HEK293 (cell line): ENCODE results near the gene GTF2H2C.
A peak's percentile ranks its signal among the peaks of the same experiment; 100 is the strongest.

Experiments
- CTCF ChIA-PET: fragments of 350-600 bp; formaldehyde crosslinking; extraction: SDS; loops from one replicate; lab custom pipeline; 2021; ENCODE audit warnings: antibody characterized with exemption; lab: Yijun Ruan, JAX
- POLR2A ChIA-PET: fragments of 300-600 bp; formaldehyde crosslinking; extraction: SDS; loops from one replicate; lab custom pipeline; 2020; ENCODE audit warnings: antibody characterized with exemption, inconsistent platforms; lab: Yijun Ruan, JAX
- H3K27ac ChIP-seq: fragments of 200-500 bp; sonication (Bioruptor generic); 2 replicates; pipeline ENCODE4 v1.5.1; 2014; ENCODE audit warnings: low read depth, low read length, control low read depth, inconsistent platforms; ENCODE audit errors: extremely low read depth
- H3K36me3 ChIP-seq, 2 experiments: fragments of 200-500 bp in 1 of 2; sonication (Bioruptor generic) in 1 of 2; 1 replicate in 1 of 2; 2 replicates in 1 of 2; pipeline ENCODE4 v1.5.1; 2014 to 2017; ENCODE audit warnings: inconsistent platforms in 2 of 2, low read length in 2 of 2; ENCODE audit not compliant: control insufficient read depth in 2 of 2, insufficient read depth in 1 of 2
- H3K4me1 ChIP-seq: fragments of 200-500 bp; sonication (Bioruptor generic); 2 replicates; pipeline ENCODE4 v1.5.1; 2014; ENCODE audit warnings: mild to moderate bottlenecking, low read length, inconsistent platforms; ENCODE audit not compliant: control insufficient read depth, insufficient read depth
- H3K4me3 ChIP-seq: 2 replicates; pipeline ENCODE4 v1.5.1; 2011; ENCODE audit warnings: low read depth, mild to moderate bottlenecking, control low read depth, low read length, moderate library complexity
- H3K9me3 ChIP-seq: fragments of 200-500 bp; sonication (Bioruptor generic); 2 replicates; pipeline ENCODE4 v1.5.1; 2014; ENCODE audit warnings: low read depth, low read length, inconsistent platforms; ENCODE audit not compliant: control insufficient read depth, insufficient read depth
- EGR2 ChIP-seq: fragments of 450-650 bp; formaldehyde crosslinking; IDR thresholded peaks from 2 replicates; pipeline ENCODE4 v1.5.1; 2016; ENCODE audit warnings: low read depth, missing biosample characterization, missing genetic modification characterization
- FEZF1 ChIP-seq: fragments of 450-650 bp; formaldehyde crosslinking; IDR thresholded peaks from 2 replicates; pipeline ENCODE4 v1.5.1; 2016; ENCODE audit warnings: missing biosample characterization, missing genetic modification characterization
- GLI4 ChIP-seq: fragments of 450-650 bp; formaldehyde crosslinking; IDR thresholded peaks from 2 replicates; pipeline ENCODE4 v1.5.1; 2016; ENCODE audit warnings: missing biosample characterization, missing genetic modification characterization
- GLIS1 ChIP-seq: fragments of 450-650 bp; formaldehyde crosslinking; IDR thresholded peaks from 2 replicates; pipeline ENCODE4 v1.5.1; 2016; ENCODE audit warnings: missing biosample characterization, missing genetic modification characterization
- IKZF3 ChIP-seq: fragments of 450-650 bp; IDR thresholded peaks from 2 replicates; pipeline ENCODE4 v1.5.0; 2018; ENCODE audit warnings: missing biosample characterization, mild to moderate bottlenecking, missing genetic modification characterization, moderate library complexity
- PRDM6 ChIP-seq: fragments of 450-650 bp; formaldehyde crosslinking; IDR thresholded peaks from 2 replicates; pipeline ENCODE4 v1.5.1; 2017; ENCODE audit warnings: missing biosample characterization, missing genetic modification characterization
- ZBTB17 ChIP-seq: fragments of 450-650 bp; formaldehyde crosslinking; IDR thresholded peaks from 2 replicates; pipeline ENCODE4 v1.5.1; 2016; ENCODE audit warnings: missing biosample characterization, missing genetic modification characterization
- ZBTB21 ChIP-seq: fragments of 450-650 bp; formaldehyde crosslinking; IDR thresholded peaks from 2 replicates; pipeline ENCODE4 v1.5.1; 2017; ENCODE audit warnings: missing biosample characterization, missing genetic modification characterization
- ZBTB8A ChIP-seq: fragments of 450-650 bp; formaldehyde crosslinking; IDR thresholded peaks from 2 replicates; pipeline ENCODE4 v1.5.1; 2016; ENCODE audit warnings: missing biosample characterization, missing genetic modification characterization
- ZFP69B ChIP-seq: fragments of 450-650 bp; formaldehyde crosslinking; IDR thresholded peaks from 2 replicates; pipeline ENCODE4 v1.5.1; 2016; ENCODE audit warnings: missing biosample characterization, missing genetic modification characterization
- ZNF175 ChIP-seq: fragments of 450-650 bp; formaldehyde crosslinking; IDR thresholded peaks from 2 replicates; pipeline ENCODE4 v1.5.1; 2016; ENCODE audit warnings: missing biosample characterization, missing genetic modification characterization
- ZNF239 ChIP-seq: fragments of 450-650 bp; formaldehyde crosslinking; IDR thresholded peaks from 2 replicates; pipeline ENCODE4 v1.5.1; 2016; ENCODE audit warnings: missing biosample characterization, missing genetic modification characterization
- ZNF248 ChIP-seq: fragments of 450-650 bp; formaldehyde crosslinking; IDR thresholded peaks from 2 replicates; pipeline ENCODE4 v1.5.1; 2017; ENCODE audit warnings: missing biosample characterization, missing genetic modification characterization
- ZNF394 ChIP-seq: fragments of 450-650 bp; formaldehyde crosslinking; IDR thresholded peaks from 2 replicates; pipeline ENCODE4 v1.5.1; 2016; ENCODE audit warnings: missing biosample characterization, missing genetic modification characterization, mild to moderate bottlenecking, moderate library complexity, borderline replicate concordance
- ZNF404 ChIP-seq: fragments of 450-650 bp; formaldehyde crosslinking; IDR thresholded peaks from 2 replicates; pipeline ENCODE4 v1.5.1; 2017; ENCODE audit warnings: missing biosample characterization, missing genetic modification characterization
- ZNF48 ChIP-seq: fragments of 450-650 bp; formaldehyde crosslinking; IDR thresholded peaks from 2 replicates; pipeline ENCODE4 v1.5.1; 2016; ENCODE audit warnings: missing biosample characterization, missing genetic modification characterization
- ZNF561 ChIP-seq: fragments of 450-650 bp; IDR thresholded peaks from 2 replicates; pipeline ENCODE4 v1.5.1; 2018; ENCODE audit warnings: missing biosample characterization, missing genetic modification characterization, borderline replicate concordance
- ZNF623 ChIP-seq: fragments of 450-650 bp; formaldehyde crosslinking; IDR thresholded peaks from 2 replicates; pipeline ENCODE4 v1.5.1; 2016; ENCODE audit warnings: missing biosample characterization, missing genetic modification characterization
- ZNF701 ChIP-seq: fragments of 450-650 bp; formaldehyde crosslinking; IDR thresholded peaks from 2 replicates; pipeline ENCODE4 v1.5.1; 2016; ENCODE audit warnings: missing biosample characterization, missing genetic modification characterization
- ZNF791 ChIP-seq: fragments of 450-650 bp; formaldehyde crosslinking; IDR thresholded peaks from 2 replicates; pipeline ENCODE4 v1.5.1; 2016; ENCODE audit warnings: missing biosample characterization, missing genetic modification characterization
- TF ChIP-seq, protein P1 (sequence below): fragments of 450-650 bp; formaldehyde crosslinking; IDR thresholded peaks from 2 replicates; pipeline ENCODE4 v1.5.1; 2016; ENCODE audit warnings: missing biosample characterization, missing genetic modification characterization, low read depth

Gene GTF2H2C

GRCh38 chr5:69519285-69519684 lies 40.7 kb upstream of the GTF2H2C start:
- no peaks in the 10 kb centered on the region for H3K36me3 ChIP-seq
- no peaks in the 10 kb centered on the region for H3K9me3 ChIP-seq
- TF ChIP-seq ZBTB21 (tag by site-specific recombination) = no peak
- no peak for TF ChIP-seq ZNF561 (tag by site-specific recombination)
- TF ChIP-seq ZBTB17 (tag by site-specific recombination) = no peak
- TF ChIP-seq ZNF623 (tag by site-specific recombination) = no peak
- TF ChIP-seq ZNF791 = no peak
- TF ChIP-seq ZNF239 (tag by site-specific recombination) = no peak
- no peak for TF ChIP-seq ZNF248 (tag by site-specific recombination)
- peak; percentile 82 for TF ChIP-seq PRDM6
- TF ChIP-seq GLI4 = no peak
- TF ChIP-seq ZBTB8A (tag by site-specific recombination) = peak; percentile 58
- TF ChIP-seq ZNF394 (tag by site-specific recombination) = no peak
- TF ChIP-seq ZNF701 (tag by site-specific recombination) = no peak
- TF ChIP-seq EGR2 (tag by site-specific recombination) = no peak
- ChIA-PET POLR2A (no interaction called here), CTCF (interaction anchor here (1.3 to 1.8 kb wide), 2 partner anchors 10 to 20 kb away, joined by 4 to 9 read pairs; no protein-coding TSS in a partner anchor)
- H3K27ac ChIP-seq = peak overlapping the region; percentile 41; the same call in 1 of the 2 replicates
- H3K4me1 ChIP-seq = peaks cover 32% of the 10 kb centered on the region
- no peak overlapping the region for H3K4me3 ChIP-seq

DNA sequence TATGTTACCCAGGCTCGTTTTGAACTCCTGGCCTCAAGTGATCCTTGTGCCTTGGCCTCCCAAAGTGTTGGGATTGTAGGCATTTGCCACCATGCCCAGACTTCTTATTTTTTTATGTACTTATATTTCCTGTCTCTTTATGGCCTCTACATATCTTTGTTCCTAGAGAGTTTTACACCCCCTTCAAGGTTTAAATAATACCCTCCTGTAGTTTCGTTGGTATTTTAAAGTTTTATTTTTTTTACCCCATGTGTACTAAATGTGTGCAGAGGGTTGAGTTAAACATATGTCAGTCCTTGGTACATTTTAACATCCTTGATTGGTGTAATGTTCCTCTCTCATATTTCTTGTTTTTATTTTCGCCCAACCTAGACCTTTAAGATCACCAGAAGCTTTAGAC lies 38.0 kb upstream of the GTF2H2C start:
- Histone ChIP-seq H3K27ac (no peak overlapping the region), H3K4me3 (no peak overlapping the region), H3K9me3 (no peaks in the 10 kb centered on the region), H3K4me1 (peaks cover 27% of the 10 kb centered on the region), H3K36me3 (no peaks in the 10 kb centered on the region)
- POLR2A ChIA-PET = interaction anchor here (1.4 to 1.8 kb wide), 2 partner anchors 26 to 29 kb away, joined by 3 to 8 read pairs; partner anchors contain the start of gene OCLN
- TF ChIP-seq PRDM6 (peak; percentile 29; the same call in 1 of the 2 replicates), GLIS1 (tag by site-specific recombination) (peak; percentile 93), ZNF48 (tag by site-specific recombination) (no peak)
- CTCF ChIA-PET = no interaction called here

DNA sequence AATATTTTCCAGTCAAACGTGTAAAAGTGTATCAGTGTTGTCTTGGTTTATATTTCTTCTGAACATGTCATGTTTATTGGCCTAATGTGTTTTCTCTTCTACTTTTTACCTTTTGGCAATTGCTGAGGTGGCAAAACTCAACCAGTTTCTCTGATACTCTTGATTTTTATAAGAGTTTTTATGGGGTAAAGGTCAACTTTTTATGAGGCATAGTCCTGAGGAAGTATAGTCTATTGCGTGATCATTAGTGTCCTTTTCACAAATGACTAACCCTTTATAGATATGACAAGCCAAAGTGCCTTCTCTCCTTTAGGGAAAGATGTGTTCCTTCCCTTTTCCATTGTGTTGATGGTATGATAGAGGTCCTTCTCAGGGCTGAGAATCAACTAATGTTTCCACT lies 34.5 kb upstream of the GTF2H2C start:
- H3K4me3 ChIP-seq = no peak overlapping the region
- H3K36me3 ChIP-seq = no peaks in the 10 kb centered on the region; a peak in 1 of 3 replicates
- H3K4me1 ChIP-seq = peaks cover 5% of the 10 kb centered on the region; the same call in 1 of the 2 replicates
- ChIA-PET CTCF (no interaction called here), POLR2A (no interaction called here)
- no peaks in the 10 kb centered on the region for H3K9me3 ChIP-seq
- TF ChIP-seq ZNF175 (tag by site-specific recombination) = no peak
- TF ChIP-seq PRDM6 = peak; percentile 61
- no peak for TF ChIP-seq ZNF404 (tag by site-specific recombination)
- peak; percentile 84 for TF ChIP-seq FEZF1 (tag by site-specific recombination)
- TF ChIP-seq, protein P1, sequence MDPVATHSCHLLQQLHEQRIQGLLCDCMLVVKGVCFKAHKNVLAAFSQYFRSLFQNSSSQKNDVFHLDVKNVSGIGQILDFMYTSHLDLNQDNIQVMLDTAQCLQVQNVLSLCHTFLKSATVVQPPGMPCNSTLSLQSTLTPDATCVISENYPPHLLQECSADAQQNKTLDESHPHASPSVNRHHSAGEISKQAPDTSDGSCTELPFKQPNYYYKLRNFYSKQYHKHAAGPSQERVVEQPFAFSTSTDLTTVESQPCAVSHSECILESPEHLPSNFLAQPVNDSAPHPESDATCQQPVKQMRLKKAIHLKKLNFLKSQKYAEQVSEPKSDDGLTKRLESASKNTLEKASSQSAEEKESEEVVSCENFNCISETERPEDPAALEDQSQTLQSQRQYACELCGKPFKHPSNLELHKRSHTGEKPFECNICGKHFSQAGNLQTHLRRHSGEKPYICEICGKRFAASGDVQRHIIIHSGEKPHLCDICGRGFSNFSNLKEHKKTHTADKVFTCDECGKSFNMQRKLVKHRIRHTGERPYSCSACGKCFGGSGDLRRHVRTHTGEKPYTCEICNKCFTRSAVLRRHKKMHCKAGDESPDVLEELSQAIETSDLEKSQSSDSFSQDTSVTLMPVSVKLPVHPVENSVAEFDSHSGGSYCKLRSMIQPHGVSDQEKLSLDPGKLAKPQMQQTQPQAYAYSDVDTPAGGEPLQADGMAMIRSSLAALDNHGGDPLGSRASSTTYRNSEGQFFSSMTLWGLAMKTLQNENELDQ (tag by site-specific recombination) = no peak
- TF ChIP-seq IKZF3 (tag by site-specific recombination) = 0 out of 2 replicates have a peak, but pooled peaks have one; percentile 33
- no peak for TF ChIP-seq ZFP69B
- no peak overlapping the region for H3K27ac ChIP-seq
